Activated naive CD4-positive, alpha-beta T cell treated with Interleukin-2 at 50 U/mL for 16 hours (primary cell): Measurements from ENCODE around the gene PIK3R5.

ENCODE experiments used
- DNase-seq: peaks from one replicate; pipeline ENCODE4 v3.0.0-alpha.2; 2020

Gene PIK3R5

DNA sequence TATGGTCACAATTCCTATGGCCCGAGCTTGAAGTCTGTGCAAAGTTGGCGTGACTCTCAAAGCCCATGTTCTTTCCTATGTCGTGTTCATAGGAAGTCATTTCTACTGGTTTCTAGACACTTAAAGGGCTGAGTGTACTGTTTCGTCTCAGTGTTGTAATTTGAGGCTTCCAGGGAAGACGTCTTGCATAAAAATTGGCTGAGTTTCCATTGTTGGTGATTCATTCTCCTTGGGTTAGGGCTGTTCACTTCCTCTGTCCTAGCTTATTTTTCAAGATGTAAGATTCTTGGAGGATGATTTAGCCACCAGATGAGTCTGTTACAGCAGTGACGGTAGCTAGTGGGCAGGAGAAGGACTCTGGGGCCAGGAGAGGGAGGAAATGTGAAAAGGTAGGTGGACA lies 43.1 kb downstream of the PIK3R5 start:
- no peak for DNase-seq

- DNase-seq = no peak
Measured at GRCh38 chr17:8921147-8921546, 44.4 kb downstream of the PIK3R5 start.

GRCh38 chr17:8918807-8919465 lies 46.6 kb downstream of the PIK3R5 start:
- no peak for DNase-seq

DNA sequence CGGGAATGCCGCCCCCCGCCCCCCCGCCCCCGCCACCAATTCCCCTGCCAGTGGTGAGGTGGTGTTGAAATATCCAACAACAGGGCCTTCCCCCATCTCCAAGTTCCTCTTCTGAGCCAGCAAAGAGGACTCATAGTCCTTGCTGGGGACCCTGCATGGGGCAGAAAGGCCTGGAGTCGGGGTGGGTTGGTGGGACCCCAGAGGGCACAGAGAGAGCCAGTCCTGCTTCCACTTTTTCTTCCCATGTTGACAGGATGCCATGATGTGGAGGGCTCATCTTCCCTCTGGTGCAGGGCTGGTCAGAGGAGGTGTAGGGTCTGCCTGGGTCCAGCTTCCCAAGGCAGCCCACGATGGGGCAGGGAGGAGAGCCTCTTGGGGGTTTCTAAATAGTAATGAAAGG lies 49.0 kb downstream of the PIK3R5 start:
- no peak for DNase-seq

DNA sequence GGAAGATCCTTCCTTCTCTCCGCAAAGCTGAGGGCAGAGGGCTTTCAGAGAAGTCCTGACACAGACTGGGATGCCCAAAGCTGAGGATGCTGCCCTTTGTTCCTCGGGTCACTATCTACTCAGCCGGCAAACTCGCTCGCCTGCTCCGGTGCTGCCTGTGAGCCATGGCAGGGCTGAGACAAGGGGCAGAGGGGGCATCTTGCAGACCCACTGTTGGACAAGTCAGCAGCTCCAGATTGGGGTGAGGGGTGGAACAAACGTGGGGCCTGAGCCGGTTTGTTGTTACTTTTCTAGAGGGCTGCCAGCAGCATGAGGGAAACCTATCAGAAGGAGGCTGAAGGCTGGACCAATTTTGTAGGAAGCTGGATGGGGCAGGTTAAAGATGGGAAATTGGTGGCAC lies 51.0 kb downstream of the PIK3R5 start:
- DNase-seq = no peak

- DNase-seq = no peak
Measured at GRCh38 chr17:8913879-8914278, 51.6 kb downstream of the PIK3R5 start.

DNA sequence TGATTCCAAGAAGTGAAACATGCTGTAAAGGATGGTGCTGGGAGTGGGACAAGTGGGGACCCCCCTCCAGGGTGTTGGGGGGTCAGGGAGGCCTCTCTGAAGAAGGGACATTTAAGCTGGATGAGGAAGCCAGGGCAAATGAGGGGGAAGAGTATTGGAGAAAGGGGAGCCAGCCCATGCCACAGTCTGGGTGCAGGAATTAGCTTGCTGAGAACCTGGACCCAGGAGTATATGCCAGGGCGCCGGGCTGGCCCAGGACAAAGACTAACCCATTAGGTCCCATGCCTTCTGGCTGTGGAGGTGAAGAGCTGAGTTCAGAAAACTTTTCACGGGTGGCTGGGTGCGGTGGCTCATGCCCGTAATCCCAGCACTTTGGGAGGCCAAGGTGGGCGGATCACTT lies 52.4 kb downstream of the PIK3R5 start:
- no peak for DNase-seq

DNA sequence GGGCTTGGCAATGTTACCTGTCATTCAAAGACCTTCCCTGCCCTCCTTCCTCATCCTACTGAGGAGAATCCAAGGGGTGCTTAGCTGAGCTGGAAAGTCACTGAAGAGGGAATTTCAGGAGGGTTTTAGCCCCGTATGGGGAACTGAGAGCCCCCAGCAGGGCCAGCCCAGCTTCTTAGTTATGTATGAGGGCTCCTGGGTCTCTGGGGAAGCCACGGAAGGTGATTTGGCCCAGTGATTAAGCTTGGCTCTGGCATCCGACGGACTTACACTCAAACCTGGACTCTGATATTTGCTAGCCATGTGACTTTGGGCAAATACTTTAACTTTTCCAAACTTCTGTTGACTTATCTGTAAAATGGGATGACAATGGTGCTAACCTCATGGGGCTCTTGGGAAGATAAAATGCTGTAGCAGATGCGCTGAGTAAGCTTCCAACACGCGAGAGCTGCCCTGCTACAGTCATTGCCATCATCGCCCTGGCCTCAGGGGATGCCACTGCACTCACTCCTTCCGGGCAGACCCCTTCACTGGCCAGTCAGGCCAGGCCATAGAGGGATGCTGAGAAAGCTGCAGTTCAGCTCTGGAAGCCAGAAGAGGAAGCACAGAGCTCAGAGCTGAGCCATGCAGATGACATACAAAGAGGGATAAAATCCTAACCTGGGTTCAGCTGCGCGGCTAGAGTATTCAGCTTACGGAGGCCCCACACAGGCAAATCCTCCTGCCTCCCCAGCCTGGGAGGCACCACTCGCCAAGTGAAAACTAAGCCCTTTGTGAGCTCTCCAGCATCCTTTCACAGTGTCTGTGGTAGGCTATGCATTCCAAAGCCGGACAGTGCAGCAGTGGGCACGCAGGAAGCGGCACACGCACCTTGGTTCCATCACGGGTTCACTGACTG lies 53.2 kb downstream of the PIK3R5 start:
- DNase-seq = no peak

- no peak for DNase-seq
Measured at GRCh38 chr17:8910969-8911604, 54.4 kb downstream of the PIK3R5 start.

DNA sequence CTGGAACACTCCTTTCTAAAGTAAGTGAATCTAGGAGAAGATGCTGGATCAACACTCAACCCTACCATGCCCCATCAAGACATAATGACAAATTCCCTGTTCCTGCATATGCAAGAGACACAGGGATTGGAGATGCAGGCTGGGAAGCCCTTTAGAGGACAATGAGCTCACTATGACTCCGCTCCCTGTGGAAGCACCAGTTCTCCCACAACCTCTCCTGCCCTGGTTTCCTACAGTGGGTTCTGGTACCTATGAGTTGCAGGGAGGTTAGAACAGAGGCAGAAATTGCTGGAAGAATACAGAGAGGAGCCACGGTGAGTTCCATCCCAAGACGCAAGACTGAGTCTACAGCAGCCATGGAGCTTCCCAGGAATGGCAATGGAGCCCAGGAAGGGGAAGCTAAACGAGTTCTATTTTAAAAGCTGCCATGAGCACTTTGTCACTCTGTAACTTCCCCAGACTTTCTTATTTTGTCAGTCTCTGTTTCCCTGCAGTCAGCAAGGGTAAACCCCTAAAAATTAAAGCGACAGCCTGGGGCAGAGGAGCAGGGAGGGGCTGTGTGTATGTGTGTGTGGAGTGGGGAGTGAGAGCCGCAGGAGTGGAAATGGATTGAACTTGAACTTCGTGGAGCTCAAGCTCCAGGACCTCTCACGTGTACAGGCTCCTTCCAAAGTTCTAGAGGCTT lies 55.8 kb downstream of the PIK3R5 start:
- DNase-seq = no peak

- no peak for DNase-seq
Measured at GRCh38 chr17:8905331-8905730, 60.2 kb downstream of the PIK3R5 start.

DNA sequence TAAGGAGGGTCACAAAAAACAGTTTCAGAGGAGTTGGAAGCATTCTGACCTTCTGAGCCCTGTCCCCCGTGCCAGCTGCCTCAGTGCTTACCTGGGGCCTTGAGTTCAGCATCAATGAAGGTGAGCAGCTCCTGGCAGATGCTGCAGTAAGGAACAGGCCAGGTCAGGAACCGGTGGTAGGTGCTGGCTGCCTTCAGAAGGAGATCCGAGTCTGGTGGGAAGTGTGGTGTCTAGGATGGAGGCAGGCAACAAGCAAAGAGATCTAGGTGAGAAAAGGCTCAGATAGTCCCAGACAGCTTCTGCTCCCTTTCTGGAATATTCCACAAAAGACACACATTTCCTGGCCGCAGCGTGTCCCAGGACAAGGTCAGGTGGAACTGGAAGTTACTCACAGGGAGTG lies 60.8 kb downstream of the PIK3R5 start:
- DNase-seq = no peak

- DNase-seq = no peak
Measured at GRCh38 chr17:8904201-8904600, 61.3 kb downstream of the PIK3R5 start.

DNA sequence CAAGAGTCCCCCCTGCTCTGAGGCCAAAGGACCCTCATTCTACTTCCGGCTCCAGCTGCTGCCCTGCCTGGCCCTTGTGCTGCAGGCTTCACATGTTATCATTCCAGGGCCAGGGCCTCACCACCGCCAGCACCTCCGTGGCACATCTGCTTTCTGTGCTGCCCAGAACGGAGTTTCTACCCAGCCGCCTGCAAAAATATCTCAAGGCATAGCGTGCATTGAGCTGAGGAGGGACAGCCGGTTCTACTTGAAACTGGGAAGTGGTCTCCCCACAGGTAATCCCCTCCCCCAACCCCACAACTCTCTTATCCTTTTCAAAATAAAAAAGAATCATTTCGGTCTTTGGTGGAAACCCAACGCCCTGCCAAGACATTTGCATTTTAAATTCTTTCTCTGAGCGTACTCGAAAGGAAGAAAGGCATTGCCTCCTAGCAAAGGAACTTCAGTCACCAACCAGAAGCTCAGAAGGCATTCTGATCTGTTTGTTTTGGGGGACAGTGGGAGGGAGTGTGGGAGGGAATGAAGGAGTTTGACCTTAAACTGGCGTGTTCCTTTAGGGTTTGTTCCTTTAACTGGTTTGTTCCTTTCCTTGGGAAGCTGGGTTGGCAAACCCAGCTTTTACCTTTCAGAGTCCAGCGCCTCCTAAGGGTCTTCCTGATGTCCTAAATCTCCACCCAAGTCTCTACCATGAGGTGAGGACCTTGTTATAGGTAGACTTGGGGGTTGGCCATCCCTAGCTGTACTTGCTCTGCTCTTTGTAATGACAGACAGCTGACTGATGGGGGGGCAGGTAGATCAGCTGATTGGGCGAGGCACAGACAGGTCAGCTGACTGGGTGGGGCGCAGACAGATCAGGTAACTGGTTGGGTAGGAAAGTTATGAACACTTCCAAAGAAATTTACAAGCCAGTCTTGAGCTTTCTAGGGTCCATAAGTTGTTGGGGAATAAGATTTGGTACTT lies 64.6 kb downstream of the PIK3R5 start:
- no peak for DNase-seq

- no peak for DNase-seq
Measured at GRCh38 chr17:8900207-8900606, 65.3 kb downstream of the PIK3R5 start.

GRCh38 chr17:8898636-8899035 lies 66.9 kb downstream of the PIK3R5 start:
- DNase-seq = no peak

DNA sequence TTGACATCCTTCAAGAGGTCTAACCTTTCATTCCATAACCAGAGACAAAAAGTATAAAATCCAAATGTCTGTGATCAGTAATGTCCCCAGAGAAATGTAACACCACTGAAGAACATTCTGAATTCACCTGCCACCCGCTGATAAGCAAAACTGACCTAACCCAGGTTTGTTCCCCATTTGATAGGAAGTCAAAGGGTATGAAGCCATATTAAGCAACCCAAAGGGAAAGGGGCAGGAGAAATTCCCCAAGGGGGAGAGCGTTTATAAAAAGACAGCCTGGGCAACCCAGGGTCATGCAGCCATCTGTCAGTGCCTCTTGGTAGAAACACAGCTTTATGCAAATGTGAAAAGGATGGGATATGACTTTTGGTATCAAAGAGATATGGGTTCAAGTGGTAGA lies 67.4 kb downstream of the PIK3R5 start:
- DNase-seq = no peak

DNA sequence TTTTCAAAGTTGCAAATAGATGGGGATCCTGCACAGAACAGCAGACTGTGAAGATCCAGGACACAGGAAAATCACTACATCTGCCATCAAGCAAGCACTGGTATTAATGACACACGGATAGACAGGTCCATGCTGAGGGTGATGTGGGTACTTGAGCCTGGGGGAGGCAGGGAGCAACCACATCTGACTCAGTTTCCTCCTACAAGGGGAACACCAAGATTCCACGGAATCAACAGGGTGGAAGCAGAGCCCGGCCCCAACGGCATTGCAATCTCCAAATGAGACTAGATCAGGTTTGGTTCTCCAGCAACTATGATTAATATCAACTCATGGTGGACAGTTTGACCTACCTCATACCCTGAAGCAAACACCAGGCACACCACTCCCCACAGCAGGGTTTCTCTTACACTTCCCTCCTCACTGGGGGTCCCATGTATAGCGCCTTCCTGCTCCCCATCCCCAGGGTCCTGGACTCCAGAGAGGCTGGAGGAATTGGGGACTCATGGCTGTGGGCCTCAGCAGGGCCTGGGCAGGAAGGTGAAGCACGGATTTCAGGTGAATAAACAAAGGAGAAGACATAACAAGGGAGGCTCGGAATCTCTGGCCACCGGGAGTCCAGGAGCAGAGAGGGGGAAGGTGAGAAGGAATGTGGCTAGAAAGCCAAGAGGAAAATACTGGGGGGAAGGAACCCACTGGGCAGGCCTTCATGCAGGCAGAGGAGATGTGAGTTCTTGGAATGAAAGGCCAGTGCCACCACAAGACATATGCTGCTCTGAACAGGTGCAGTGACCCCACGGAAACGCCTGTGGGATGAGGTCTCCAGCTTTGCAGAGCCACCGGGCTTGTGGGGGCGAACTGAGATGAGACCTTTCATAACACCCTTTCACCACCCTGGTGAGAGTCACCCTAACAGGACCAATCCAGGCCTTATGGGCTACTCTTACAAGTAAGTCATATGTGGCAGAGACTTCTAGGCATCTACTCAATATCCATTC lies 68.6 kb downstream of the PIK3R5 start:
- DNase-seq = no peak

DNA sequence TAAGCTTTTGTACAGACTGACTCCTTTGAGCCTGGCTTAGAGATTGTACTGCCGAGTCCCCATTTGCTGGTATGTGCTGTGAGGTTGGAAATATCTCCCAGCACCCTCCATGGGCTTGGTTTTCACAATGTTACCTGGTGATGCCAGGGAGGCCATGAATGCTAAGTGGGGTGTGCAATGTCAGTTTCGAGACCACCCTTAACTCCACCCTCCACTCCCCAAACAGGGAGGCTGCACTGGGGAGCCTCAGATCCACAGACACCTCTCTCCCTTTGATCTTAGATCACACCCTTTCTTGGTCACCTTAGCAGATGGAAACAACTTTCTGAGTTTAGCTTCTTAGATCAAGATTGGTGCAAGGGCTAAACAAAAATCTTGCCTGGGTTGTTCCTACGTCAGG lies 69.4 kb downstream of the PIK3R5 start:
- DNase-seq = no peak

- DNase-seq = peak; percentile 52
Measured at GRCh38 chr17:8894673-8895578, 70.6 kb downstream of the PIK3R5 start.
